RWPE2 (cell line): ENCODE results near the gene ABCB7.
"Not testable (repeated sequence)": the region's sequence is repeated elsewhere in the genome, so short reads cannot be mapped to it uniquely, and the experiment has no call there.

Source experiments
- ATAC-seq: fragments of 200-7000 bp; cut with Tn5 transposase; 3 replicates; pipeline ENCODE4 v1.9.1; 2021; ENCODE audit warnings: low read depth
- DNase-seq: peaks from one replicate; pipeline ENCODE4 v3.0.0-alpha.2; 2020; ENCODE audit warnings: low spot score
- H3K27ac ChIP-seq: fragments of 450-650 bp; 2 replicates; pipeline ENCODE4 v1.5.1; 2017; ENCODE audit warnings: mild to moderate bottlenecking; ENCODE audit not compliant: poor library complexity, severe bottlenecking
- H3K27me3 ChIP-seq: fragments of 250-450 bp; sonication (Bioruptor Pico); 2 replicates; pipeline ENCODE4 v1.5.1; 2021; ENCODE audit warnings: mild to moderate bottlenecking, moderate library complexity; ENCODE audit not compliant: insufficient read depth, poor library complexity, severe bottlenecking
- H3K36me3 ChIP-seq: fragments of 250-450 bp; sonication (Bioruptor Pico); 2 replicates; pipeline ENCODE4 v1.5.1; 2020; ENCODE audit warnings: low read depth, mild to moderate bottlenecking, moderate library complexity
- H3K4me1 ChIP-seq: fragments of 250-450 bp; sonication (Bioruptor Pico); 2 replicates; pipeline ENCODE4 v1.5.1; 2021; ENCODE audit warnings: mild to moderate bottlenecking, moderate library complexity; ENCODE audit not compliant: insufficient read depth, poor library complexity, severe bottlenecking
- H3K4me3 ChIP-seq: fragments of 250-450 bp; sonication (Bioruptor Pico); 2 replicates; pipeline ENCODE4 v1.5.1; 2021; ENCODE audit warnings: mild to moderate bottlenecking, moderate library complexity; ENCODE audit not compliant: severe bottlenecking
- H3K9me3 ChIP-seq: fragments of 250-450 bp; sonication (Bioruptor Pico); 2 replicates; pipeline ENCODE4 v1.5.1; 2021; ENCODE audit warnings: mild to moderate bottlenecking, moderate library complexity; ENCODE audit not compliant: severe bottlenecking
- CTCF ChIP-seq: fragments of 450-650 bp; IDR thresholded peaks from one replicate; pipeline ENCODE4 v1.5.1; 2017; ENCODE audit warnings: mild to moderate bottlenecking, moderate library complexity; ENCODE audit not compliant: poor library complexity, severe bottlenecking

Gene ABCB7

GRCh38 chrX:75067931-75068330 lies 88.2 kb downstream of the ABCB7 start:
- H3K36me3 ChIP-seq = no peaks in the 10 kb centered on the region
- DNase-seq (no peak), ATAC-seq (peak; percentile 35; the same call in 1 of the 3 replicates)
- H3K4me3 ChIP-seq = no peak overlapping the region
- TF ChIP-seq CTCF = no peak
- no peak overlapping the region for H3K27ac ChIP-seq
- H3K4me1 ChIP-seq = no peaks in the 10 kb centered on the region
- no peaks in the 10 kb centered on the region for H3K9me3 ChIP-seq
- no peaks in the 10 kb centered on the region for H3K27me3 ChIP-seq

DNA sequence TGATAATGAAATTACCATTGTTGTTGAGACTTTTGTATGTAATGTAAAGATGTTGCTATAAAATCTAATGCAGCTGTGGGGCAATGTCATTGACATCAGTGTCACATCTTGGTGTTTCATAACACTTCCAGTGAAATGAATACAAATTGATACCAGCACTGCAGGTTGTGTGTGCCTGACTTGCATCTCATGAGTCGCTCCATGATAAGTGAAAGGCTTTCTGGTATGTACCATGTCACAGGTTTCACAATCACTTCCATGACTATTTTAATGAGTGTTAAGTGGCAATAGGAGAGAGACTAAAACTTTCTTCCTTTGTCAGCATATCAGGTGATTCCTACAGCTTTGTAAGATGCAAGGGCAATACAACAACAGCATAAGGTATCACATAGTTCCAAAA lies 94.4 kb downstream of the ABCB7 start:
- ATAC-seq = no peak

GRCh38 chrX:75051047-75051446 lies 105.0 kb downstream of the ABCB7 start:
- Histone ChIP-seq H3K4me1 (no peaks in the 10 kb centered on the region), H3K36me3 (no peaks in the 10 kb centered on the region), H3K27ac (no peak overlapping the region), H3K4me3 (no peak overlapping the region), H3K9me3 (no peaks in the 10 kb centered on the region), H3K27me3 (no peaks in the 10 kb centered on the region)
- DNase-seq = no peak
- no peak for ATAC-seq
- no peak for TF ChIP-seq CTCF

More for the DNA sequence above, 94.4 kb downstream of the ABCB7 start:
- Histone ChIP-seq H3K4me3 (no peak overlapping the region), H3K36me3 (no peaks in the 10 kb centered on the region), H3K9me3 (no peaks in the 10 kb centered on the region), H3K27me3 (no peaks in the 10 kb centered on the region), H3K27ac (no peak overlapping the region), H3K4me1 (no peaks in the 10 kb centered on the region)
- no peak for DNase-seq
- no peak for TF ChIP-seq CTCF

DNA sequence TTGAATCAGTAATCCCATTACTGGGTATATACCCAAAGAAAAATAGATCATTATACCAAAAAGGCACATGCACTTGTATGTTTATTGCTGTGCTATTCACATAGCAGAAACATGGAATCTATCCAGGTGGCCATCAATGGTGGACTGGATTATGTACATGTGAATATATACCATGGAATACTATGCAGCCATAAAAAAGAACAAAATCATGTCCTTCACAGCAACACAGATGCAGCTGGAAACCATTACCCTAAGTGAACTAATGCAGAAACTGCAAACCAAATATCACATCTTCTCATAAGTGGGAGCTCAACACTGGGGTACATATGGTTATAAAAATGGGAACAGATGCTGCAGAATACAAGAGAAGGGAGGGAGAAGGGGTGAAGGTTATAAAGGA lies 110.7 kb downstream of the ABCB7 start:
- no peak for TF ChIP-seq CTCF
- ATAC-seq (no peak), DNase-seq (no peak)
- Histone ChIP-seq H3K36me3 (no peaks in the 10 kb centered on the region), H3K9me3 (no peaks in the 10 kb centered on the region), H3K27me3 (no peaks in the 10 kb centered on the region), H3K4me1 (no peaks in the 10 kb centered on the region), H3K4me3 (no peak overlapping the region), H3K27ac (no peak overlapping the region)

DNA sequence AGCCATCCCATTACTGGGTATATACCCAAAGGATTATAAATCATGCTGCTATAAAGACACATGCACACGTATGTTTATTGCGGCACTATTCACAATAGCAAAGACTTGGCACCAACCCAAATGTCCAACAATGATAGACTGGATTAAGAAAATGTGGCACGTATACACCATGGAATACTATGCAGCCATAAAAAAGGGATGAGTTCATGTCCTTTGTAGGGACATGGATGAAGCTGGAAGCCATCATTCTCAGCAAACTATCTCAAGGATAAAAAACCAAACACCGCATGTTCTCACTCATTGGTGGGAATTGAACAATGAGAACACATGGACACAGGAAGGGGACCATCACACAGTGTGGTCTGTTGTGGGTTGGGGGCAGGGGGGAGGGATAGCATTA lies 111.9 kb downstream of the ABCB7 start:
- not testable (repeated sequence) for H3K27me3 ChIP-seq, H3K27ac ChIP-seq, ATAC-seq, H3K9me3 ChIP-seq, DNase-seq, H3K4me1 ChIP-seq, H3K36me3 ChIP-seq, H3K4me3 ChIP-seq
